HFF-Myc (cell line): ENCODE data around the gene MEF2D.

Source experiments
- DNase-seq: peaks from one replicate; pipeline ENCODE4 v3.0.0-alpha.2; 2011; ENCODE audit warnings: low read depth; ENCODE audit errors: extremely low read depth
- H3K4me3 ChIP-seq: replicated peaks from 2 replicates; pipeline ENCODE4 v1.5.1; 2011; ENCODE audit warnings: low read depth, mild to moderate bottlenecking, control low read depth, low read length
- CTCF ChIP-seq: IDR thresholded peaks from 2 replicates; pipeline ENCODE4 v1.5.1; 2012; ENCODE audit warnings: mild to moderate bottlenecking, low read depth, low read length, control low read depth; ENCODE audit errors: missing control alignments

Gene MEF2D

DNA sequence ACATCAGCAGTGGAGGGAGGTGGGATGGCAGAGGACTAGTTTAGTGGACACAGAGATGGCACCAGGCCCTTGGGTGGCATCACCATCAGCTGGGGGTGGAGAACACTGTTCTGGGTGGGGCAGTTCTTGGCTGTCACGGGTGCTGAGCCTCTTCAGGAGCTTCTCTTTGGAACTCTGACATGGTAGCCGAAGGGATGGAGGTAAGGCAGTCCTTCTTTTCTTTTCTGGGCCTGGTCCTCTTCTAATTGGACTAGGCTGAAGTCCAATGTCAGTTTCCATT, 8.3 kb upstream of the MEF2D start:
- no peak overlapping the region for H3K4me3 ChIP-seq
- no peak for TF ChIP-seq CTCF
- DNase-seq: no peak

GRCh38 chr1:156508205-156508954, 7.8 kb upstream of the MEF2D start:
- DNase-seq: no peak
- TF ChIP-seq CTCF: no peak
- H3K4me3 ChIP-seq: no peak overlapping the region

- TF ChIP-seq CTCF: no peak
- H3K4me3 ChIP-seq: no peak overlapping the region
- DNase-seq: no peak
Measured at GRCh38 chr1:156506450-156506849, 5.9 kb upstream of the MEF2D start.

DNA sequence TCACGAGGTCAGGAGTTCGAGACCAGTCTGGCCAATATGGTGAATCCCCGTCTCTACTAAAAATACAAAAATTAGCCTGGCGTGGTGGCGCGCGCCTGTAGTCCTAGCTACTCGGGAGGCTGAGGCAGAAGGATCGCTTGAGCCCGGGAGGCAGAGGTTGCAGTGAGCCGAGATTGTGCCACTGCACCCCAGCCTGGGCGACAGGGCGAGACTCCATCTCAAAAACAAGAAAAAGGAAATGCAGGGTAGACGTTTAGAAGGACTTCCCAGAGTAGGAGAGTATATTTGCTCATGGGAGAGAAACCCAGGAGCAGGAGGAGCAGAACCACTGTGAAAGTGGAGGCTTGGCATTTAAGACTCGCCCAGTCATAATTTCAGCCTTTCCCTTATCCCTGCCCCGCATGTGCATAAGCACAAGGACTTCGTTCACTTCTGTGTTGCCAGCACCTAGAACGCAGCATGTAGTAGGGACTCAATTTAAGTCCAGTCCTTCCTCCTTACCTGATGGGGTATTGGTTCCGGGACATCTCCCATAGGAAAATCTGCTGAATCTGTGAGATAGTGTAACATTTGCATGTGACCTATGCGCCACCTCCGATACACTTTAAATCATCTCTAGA, 5.2 kb upstream of the MEF2D start:
- no peak overlapping the region for H3K4me3 ChIP-seq
- TF ChIP-seq CTCF: no peak
- no peak for DNase-seq

GRCh38 chr1:156504821-156505678, 4.5 kb upstream of the MEF2D start:
- peak overlapping the region; percentile 14; the same call in 1 of the 2 replicates for H3K4me3 ChIP-seq
- DNase-seq: peak; percentile 94
- no peak for TF ChIP-seq CTCF

- DNase-seq: no peak
- TF ChIP-seq CTCF: no peak
- H3K4me3 ChIP-seq: no peak overlapping the region
Measured at GRCh38 chr1:156504438-156504813, 3.9 kb upstream of the MEF2D start.
